ENCODE results near the gene OR52A5. TPM values are rescaled to one million over a fixed set of nuclear protein-coding genes. Genes with fewer than 3 reads are reported as not detected.

OR52A5 gene
- total RNA-seq, 4 donors from 2014 or later = 0.12 TPM; not detected in 3

DNA sequence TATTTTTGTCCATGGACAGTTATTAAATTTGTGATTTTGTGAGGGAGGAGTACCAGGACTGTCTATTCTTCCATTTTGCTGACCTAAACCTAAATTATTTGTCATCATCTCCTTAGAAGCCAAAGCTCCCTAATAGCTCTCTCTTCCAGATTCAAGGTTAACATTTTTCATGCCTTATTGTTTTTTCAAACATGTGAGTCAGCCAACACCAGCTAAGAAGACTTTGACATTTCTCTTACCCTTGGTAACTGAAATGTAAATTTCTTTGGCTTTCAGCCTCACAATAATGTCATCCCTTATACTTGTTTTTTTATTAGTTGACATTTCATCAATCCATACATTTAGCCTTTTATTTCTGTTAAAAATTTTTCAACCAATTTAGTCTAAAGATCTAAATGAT, 49.6 kb downstream of the OR52A5 start:
- H3K27me3 ChIP-seq = peaks cover 3% of the 10 kb centered on the region
- ATAC-seq = no peak
- no peak overlapping the region for H3K27ac ChIP-seq
- no peak overlapping the region for H3K4me3 ChIP-seq
- no peaks in the 10 kb centered on the region for H3K4me1 ChIP-seq
- H3K36me3 ChIP-seq = no peaks in the 10 kb centered on the region
- H3K9me3 ChIP-seq = no peaks in the 10 kb centered on the region
- TF ChIP-seq CTCF (IDR thresholded peaks at IDR 0.05) (no peak), POLR2A (IDR thresholded peaks at IDR 0.05) (no peak), POLR2AphosphoS5 (IDR thresholded peaks at IDR 0.05) (no peak)

- Histone ChIP-seq H3K4me1 (no peaks in the 10 kb centered on the region), H3K27me3 (no peaks in the 10 kb centered on the region), H3K4me3 (no peak overlapping the region), H3K36me3 (no peaks in the 10 kb centered on the region), H3K9me3 (no peaks in the 10 kb centered on the region), H3K27ac (no peak overlapping the region)
- no peak for ATAC-seq
- TF ChIP-seq CTCF (IDR thresholded peaks at IDR 0.05) (no peak), EP300 (IDR thresholded peaks at IDR 0.05) (no peak), POLR2AphosphoS5 (IDR thresholded peaks at IDR 0.05) (no peak), POLR2A (IDR thresholded peaks at IDR 0.05) (no peak)
These were observed 54.6 kb downstream of the OR52A5 start for GRCh38 chr11:5083602-5084001.

- Histone ChIP-seq H3K4me1 (no peaks in the 10 kb centered on the region), H3K4me3 (no peak overlapping the region), H3K36me3 (no peaks in the 10 kb centered on the region), H3K27ac (no peak overlapping the region), H3K27me3 (no peaks in the 10 kb centered on the region), H3K9me3 (no peaks in the 10 kb centered on the region)
- no peak for TF ChIP-seq POLR2A (IDR thresholded peaks at IDR 0.05)
- no peak for TF ChIP-seq CTCF (IDR thresholded peaks at IDR 0.05)
- no peak for TF ChIP-seq POLR2AphosphoS5 (IDR thresholded peaks at IDR 0.05)
- no peak for TF ChIP-seq EP300 (IDR thresholded peaks at IDR 0.05)
- 50 to 72% methylated on average over 2 of the region's 2 CpGs for WGBS, 2 donors (ENCODE audit: low coverage in 1 of 2)
- no peak for ATAC-seq
These were observed 56.8 kb downstream of the OR52A5 start for GRCh38 chr11:5081405-5081804.

Other genes with a start within 250 kb of the OR52A5 start
- not detected for gene OR51A7, start 234.6 kb downstream of the OR52A5 start, total RNA-seq
- gene OR51G2, start 219.0 kb downstream of the OR52A5 start, total RNA-seq = not detected
- gene OR51G1, start 214.0 kb downstream of the OR52A5 start, total RNA-seq = not detected
- gene OR51A4, start 190.8 kb downstream of the OR52A5 start, total RNA-seq = not detected
- gene OR51A2, start 182.6 kb downstream of the OR52A5 start, total RNA-seq = not detected
- under 1 TPM in 1 of 4 donors, not detected in 3; 0.31 TPM for gene OR51L1, start 143.5 kb downstream of the OR52A5 start, total RNA-seq
- not detected for gene OR52J3, start 91.8 kb downstream of the OR52A5 start, total RNA-seq
- gene OR52E2, start 78.7 kb downstream of the OR52A5 start, total RNA-seq = not detected
- not detected for gene OR52E1, start 68.8 kb downstream of the OR52A5 start, total RNA-seq
- gene OR52A1, start 16.4 kb upstream of the OR52A5 start, total RNA-seq = not detected
- gene OR51V1, start 62.3 kb upstream of the OR52A5 start, total RNA-seq = not detected
- gene HBB, start 88.7 kb upstream of the OR52A5 start, total RNA-seq = 100 to 1,000 TPM in 2 of 4 donors, 10 to 100 TPM in 1, not detected in 1; 16.1 to 148 (median 132) TPM
- not detected for gene HBD, start 96.1 kb upstream of the OR52A5 start, total RNA-seq
- not detected for gene HBG1, start 111.5 kb upstream of the OR52A5 start, total RNA-seq
- gene HBG2, start 116.4 kb upstream of the OR52A5 start, total RNA-seq = not detected
- gene HBE1, start 131.6 kb upstream of the OR52A5 start, total RNA-seq = under 1 TPM in 1 of 4 donors, not detected in 3; 0.67 TPM
- not detected for gene OR51B4, start 163.6 kb upstream of the OR52A5 start, total RNA-seq
- gene OR51B2, start 185.9 kb upstream of the OR52A5 start, total RNA-seq = under 1 TPM in 1 of 4 donors, not detected in 3; 0.67 TPM
- gene OR51B5, start 205.2 kb upstream of the OR52A5 start, total RNA-seq = not detected
- not detected for gene OR51B6, start 213.2 kb upstream of the OR52A5 start, total RNA-seq
- gene OR51M1, start 245.5 kb upstream of the OR52A5 start, total RNA-seq = not detected